ENCODE data around the gene C5orf15.

GRCh38 chr5:133959643-133960042 is 8.8 kb downstream of the C5orf15 start:
- TF ChIP-seq RARB (CRISPR knock-in tag; IDR thresholded peaks at IDR 0.05) (no peak), CREB5 (CRISPR knock-in tag; IDR thresholded peaks at IDR 0.05; ENCODE audit: low read depth) (no peak), BACH2 (CRISPR knock-in tag; IDR thresholded peaks at IDR 0.05; ENCODE audit: borderline replicate concordance) (no peak), PPARA (CRISPR knock-in tag; IDR thresholded peaks at IDR 0.05; ENCODE audit: borderline replicate concordance) (no peak), ZFP30 (CRISPR knock-in tag; IDR thresholded peaks at IDR 0.05) (no peak), ZFP3 (CRISPR knock-in tag; IDR thresholded peaks at IDR 0.05) (no peak), ISL1 (CRISPR knock-in tag; IDR thresholded peaks at IDR 0.05) (no peak), OSR1 (CRISPR knock-in tag; IDR thresholded peaks at IDR 0.05) (no peak), ZNF8 (CRISPR knock-in tag; IDR thresholded peaks at IDR 0.05) (no peak), ARNTL (CRISPR knock-in tag; IDR thresholded peaks at IDR 0.05; ENCODE audit: borderline replicate concordance, low read depth) (no peak)
